GM23248 (cell line): ENCODE measurements around the gene CEMIP. TPM values are rescaled to one million over a fixed set of nuclear protein-coding genes. Genes with fewer than 3 reads are reported as not detected.

ENCODE experiments used
- DNase-seq: peaks from one replicate; pipeline ENCODE4 v3.0.0-alpha.2; 2015
- H2AFZ ChIP-seq: fragments of 200-600 bp; sonication (generic); 2 replicates; pipeline ENCODE4 v1.6.1; 2016; ENCODE audit warnings: antibody characterized with exemption
- H3F3A ChIP-seq: fragments of 200-600 bp; sonication (generic); 2 replicates; pipeline ENCODE4 v1.6.1; 2016; ENCODE audit warnings: mild to moderate bottlenecking, antibody characterized with exemption, mixed run types; ENCODE audit not compliant: insufficient read depth
- H3K27ac ChIP-seq: fragments of 200-600 bp; sonication (generic); 2 replicates; pipeline ENCODE4 v1.5.1; 2016; ENCODE audit warnings: mild to moderate bottlenecking
- H3K27me3 ChIP-seq: fragments of 200-600 bp; sonication (generic); replicated peaks from 2 replicates; pipeline ENCODE4 v1.6.1; 2016; ENCODE audit warnings: mild to moderate bottlenecking; ENCODE audit not compliant: insufficient read depth
- H3K36me3 ChIP-seq: fragments of 200-600 bp; sonication (generic); 2 replicates; pipeline ENCODE4 v1.6.1; 2016; ENCODE audit warnings: low read depth, mild to moderate bottlenecking
- H3K4me1 ChIP-seq: fragments of 200-600 bp; sonication (generic); 2 replicates; pipeline ENCODE4 v1.6.1; 2016; ENCODE audit warnings: mild to moderate bottlenecking; ENCODE audit not compliant: insufficient read depth
- H3K4me2 ChIP-seq: fragments of 200-600 bp; sonication (generic); one replicate; pipeline ENCODE4 v1.6.1; 2016; ENCODE audit warnings: mild to moderate bottlenecking; ENCODE audit not compliant: unreplicated experiment
- H3K4me3 ChIP-seq: fragments of 200-600 bp; sonication (generic); 2 replicates; pipeline ENCODE4 v1.5.1; 2016; ENCODE audit warnings: mild to moderate bottlenecking
- H3K79me2 ChIP-seq: fragments of 200-600 bp; sonication (generic); 2 replicates; pipeline ENCODE4 v1.6.1; 2016; ENCODE audit warnings: mild to moderate bottlenecking; ENCODE audit not compliant: insufficient read depth
- H3K9ac ChIP-seq: fragments of 200-600 bp; sonication (generic); 2 replicates; pipeline ENCODE4 v1.6.1; 2016; ENCODE audit warnings: mild to moderate bottlenecking
- H3K9me2 ChIP-seq: fragments of 200-600 bp; sonication (generic); 2 replicates; pipeline ENCODE4 v1.6.1; 2016; ENCODE audit warnings: mixed run types, mild to moderate bottlenecking, moderate library complexity; ENCODE audit not compliant: insufficient read depth
- H3K9me3 ChIP-seq: fragments of 200-600 bp; sonication (generic); one replicate; pipeline ENCODE4 v1.6.1; 2017; ENCODE audit warnings: low read depth
- H4K20me1 ChIP-seq: fragments of 200-600 bp; sonication (generic); 2 replicates; pipeline ENCODE4 v1.6.0; 2016; ENCODE audit not compliant: insufficient read depth
- EZH2 ChIP-seq: fragments of 200-600 bp; sonication (generic); IDR thresholded peaks from 2 replicates; pipeline ENCODE4 v1.6.1; 2018; ENCODE audit warnings: antibody characterized with exemption, mild to moderate bottlenecking; ENCODE audit not compliant: insufficient read depth, poor library complexity, severe bottlenecking
- EZH2phosphoT487 ChIP-seq: fragments of 200-600 bp; sonication (generic); IDR thresholded peaks from 2 replicates; pipeline ENCODE4 v1.6.1; 2018; ENCODE audit warnings: antibody characterized with exemption, moderate library complexity, mild to moderate bottlenecking, low read depth; ENCODE audit not compliant: insufficient read depth
- WGBS, 2 experiments: methylation state at CpG; one replicate each; pipeline ENCODE4 v1.1.6; 2015 to 2017; ENCODE audit warnings: low lambda C conversion rate in 2 of 2, low coverage in 1 of 2; ENCODE audit errors: missing lambda C conversion rate in 2 of 2; 5-methylcytosine and 5-hydroxymethylcytosine counted together
- in situ Hi-C: fragments of 300-500 bp; cut with MboI; formaldehyde crosslinking; loops from 2 replicates; pipeline ENCODE4 v1.15.0; 2020
- polyA plus RNA-seq: library from polyadenylated mRNA; unstranded; fragments of >200 nt; fragmentation: Nextera tagmentation; extraction: Ambion mirVana; gene quantifications from 2 replicates; pipeline ENCODE4 v1.2.1, GENCODE V29; 2016
- total RNA-seq: library from RNA; depleted of rRNA; stranded (reverse); fragments of >200 nt; shearing (Covaris generic); gene quantifications from 2 replicates; pipeline ENCODE4 v1.2.3, GENCODE V29; 2014

The CEMIP gene
- total and polyA plus RNA-seq, 2 experiments from 2014 or later, result 134 to 213 TPM

GRCh38 chr15:80766275-80766674, 12.9 kb upstream of the CEMIP start:
- Histone ChIP-seq H3K4me1 (no peaks in the 10 kb centered on the region), H3K4me2 (no peak overlapping the region), H3K79me2 (no peaks in the 10 kb centered on the region), H2AFZ (no peak overlapping the region), H3K9me2 (no peaks in the 10 kb centered on the region), H3K9ac (no peak overlapping the region), H3K9me3 (no peaks in the 10 kb centered on the region), H3K36me3 (no peaks in the 10 kb centered on the region), H4K20me1 (no peaks in the 10 kb centered on the region), H3K27me3 (no peaks in the 10 kb centered on the region), H3K27ac (no peak overlapping the region), H3F3A (no peaks in the 10 kb centered on the region), H3K4me3 (no peak overlapping the region)
- no peak for DNase-seq
- 55 to 68% methylated on average over 3 of the region's 3 CpGs for WGBS, 2 experiments
- in situ Hi-C loops, result no loop called here
- TF ChIP-seq EZH2phosphoT487 (no peak), EZH2 (no peak)

- H4K20me1 ChIP-seq, result no peaks in the 10 kb centered on the region
- no peak overlapping the region for H3K4me2 ChIP-seq
- in situ Hi-C loops, result no loop called here
- H3K9ac ChIP-seq, result no peak overlapping the region
- no peaks in the 10 kb centered on the region for H3K4me1 ChIP-seq
- H3K9me3 ChIP-seq, result no peaks in the 10 kb centered on the region
- no peaks in the 10 kb centered on the region for H3K79me2 ChIP-seq
- no peaks in the 10 kb centered on the region for H3K9me2 ChIP-seq
- TF ChIP-seq EZH2phosphoT487, result no peak
- TF ChIP-seq EZH2, result no peak
- H3K4me3 ChIP-seq, result no peak overlapping the region
- no peaks in the 10 kb centered on the region for H3K27me3 ChIP-seq
- 54 to 62% methylated on average over 1 of the region's 1 CpG for WGBS, 2 experiments
- no peak overlapping the region for H3K27ac ChIP-seq
- no peak for DNase-seq
- H3K36me3 ChIP-seq, result no peaks in the 10 kb centered on the region
- no peak overlapping the region for H2AFZ ChIP-seq
- H3F3A ChIP-seq, result peaks cover 9% of the 10 kb centered on the region; the same call in 1 of the 2 replicates
Observed at GRCh38 chr15:80768158-80768557, 11.0 kb upstream of the CEMIP start.

DNA sequence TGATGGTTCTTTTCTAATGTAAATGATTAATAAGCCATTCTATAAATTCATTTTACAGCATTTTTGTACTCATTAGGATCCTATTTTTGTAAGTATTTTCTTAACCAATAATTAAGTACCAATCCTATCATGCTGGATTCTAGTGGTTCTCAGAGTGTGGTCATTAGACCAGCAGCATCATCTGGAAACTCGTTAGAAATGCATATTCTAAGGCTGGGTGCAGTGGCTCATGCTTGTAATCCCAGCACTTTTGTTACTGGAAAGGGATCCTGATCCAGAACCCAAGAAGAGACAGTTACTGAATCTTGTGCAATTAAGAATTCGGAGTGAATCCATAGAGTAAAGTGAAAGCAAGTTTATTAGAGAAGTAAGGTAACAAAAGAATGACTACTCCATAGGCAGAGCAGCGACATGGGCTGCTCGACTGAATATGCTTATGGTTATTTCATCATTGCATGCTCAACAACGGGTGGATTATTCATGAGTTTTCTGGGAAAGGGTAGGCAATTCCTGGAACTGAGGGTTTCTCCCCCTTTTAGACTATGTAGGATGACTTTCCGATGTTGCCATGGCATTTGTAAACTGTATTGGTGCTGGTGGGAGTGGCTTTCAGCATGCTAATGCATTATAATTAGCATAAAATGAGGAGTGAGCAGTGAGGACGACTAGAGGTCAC, 9.9 kb upstream of the CEMIP start:
- peaks cover 5% of the 10 kb centered on the region; the same call in 1 of the 2 replicates for H3K4me1 ChIP-seq
- no peaks in the 10 kb centered on the region for H3K9me2 ChIP-seq
- in situ Hi-C loops, result no loop called here
- H3F3A ChIP-seq, result peaks cover 10% of the 10 kb centered on the region; the same call in 1 of the 2 replicates
- no peak overlapping the region for H3K9ac ChIP-seq
- H3K27ac ChIP-seq, result no peak overlapping the region
- DNase-seq, result no peak
- WGBS, 2 experiments, result 65 to 67% methylated on average over 7 of the region's 7 CpGs
- H3K79me2 ChIP-seq, result no peaks in the 10 kb centered on the region
- H3K36me3 ChIP-seq, result no peaks in the 10 kb centered on the region
- H2AFZ ChIP-seq, result no peak overlapping the region
- no peaks in the 10 kb centered on the region for H3K9me3 ChIP-seq
- H3K27me3 ChIP-seq, result no peaks in the 10 kb centered on the region
- H3K4me2 ChIP-seq, result no peak overlapping the region
- TF ChIP-seq EZH2 (no peak), EZH2phosphoT487 (no peak)
- no peaks in the 10 kb centered on the region for H4K20me1 ChIP-seq
- no peak overlapping the region for H3K4me3 ChIP-seq

GRCh38 chr15:80769829-80770705, 9.1 kb upstream of the CEMIP start:
- Histone ChIP-seq H3K4me3 (no peak overlapping the region), H3K36me3 (no peaks in the 10 kb centered on the region), H3K27ac (no peak overlapping the region), H3K9me3 (no peaks in the 10 kb centered on the region), H3K4me2 (no peak overlapping the region), H3K4me1 (peaks cover 5% of the 10 kb centered on the region; the same call in 1 of the 2 replicates), H4K20me1 (no peaks in the 10 kb centered on the region), H3K9me2 (no peaks in the 10 kb centered on the region), H3K27me3 (no peaks in the 10 kb centered on the region), H3K9ac (no peak overlapping the region), H3K79me2 (no peaks in the 10 kb centered on the region), H2AFZ (no peak overlapping the region), H3F3A (peaks cover 10% of the 10 kb centered on the region; the same call in 1 of the 2 replicates)
- TF ChIP-seq EZH2phosphoT487, result no peak
- TF ChIP-seq EZH2, result no peak
- in situ Hi-C loops, result loop anchor here (10.0 kb wide), 1 partner anchor 205 kb away; no protein-coding TSS in a partner anchor
- DNase-seq, result no peak
- 88 to 91% methylated on average over 7 of the region's 7 CpGs for WGBS, 2 experiments
